NCI-H345 (cell line): ENCODE results near the gene RABL6.
A peak's percentile ranks its signal among the peaks of the same experiment; 100 is the strongest.
"Not testable (repeated sequence)": the region's sequence is repeated elsewhere in the genome, so short reads cannot be mapped to it uniquely, and the experiment has no call there.

Experiments used
- DNase-seq: peaks from one replicate; lab custom pipeline; 2025; lab: John Stamatoyannopoulos, UW

RABL6 gene

GRCh38 chr9:136807281-136808074 lies at the start of gene RABL6:
RABL6 (plus strand) TSS chr9:136807948; CDS start chr9:136808197, 249 bp downstream.
- DNase-seq: peak; percentile 84

GRCh38 chr9:136759001-136759400 lies 48.7 kb upstream of the RABL6 start:
- no peak for DNase-seq

GRCh38 chr9:136759436-136760325 lies 48.1 kb upstream of the RABL6 start:
- no peak for DNase-seq

GRCh38 chr9:136760424-136760823 lies 47.3 kb upstream of the RABL6 start:
- no peak for DNase-seq

- DNase-seq: peak; percentile 11
Observed at GRCh38 chr9:136760834-136761544, 46.8 kb upstream of the RABL6 start.

GRCh38 chr9:136761545-136761981 lies 46.2 kb upstream of the RABL6 start:
- DNase-seq: no peak

- DNase-seq: no peak
Observed at GRCh38 chr9:136762221-136762691, 45.5 kb upstream of the RABL6 start.

GRCh38 chr9:136762915-136763648 lies 44.7 kb upstream of the RABL6 start:
- no peak for DNase-seq

- no peak for DNase-seq
Observed at GRCh38 chr9:136763649-136764035, 44.1 kb upstream of the RABL6 start.

- DNase-seq: peak; percentile 88
Observed at GRCh38 chr9:136764301-136764891, 43.4 kb upstream of the RABL6 start, which contains the start of gene LCN15. LCN15 (minus strand) TSS chr9:136764518; CDS start chr9:136764488, 30 bp downstream.

- DNase-seq: no peak
Observed at GRCh38 chr9:136765041-136765440, 42.7 kb upstream of the RABL6 start.

- DNase-seq: not testable (repeated sequence)
Observed at GRCh38 chr9:136765745-136766409, 41.9 kb upstream of the RABL6 start.

- DNase-seq: peak; percentile 47
Observed at GRCh38 chr9:136766410-136767120, 41.2 kb upstream of the RABL6 start.

- DNase-seq: peak; percentile 11
Observed at GRCh38 chr9:136769710-136770191, 38.0 kb upstream of the RABL6 start.

GRCh38 chr9:136771907-136772415 lies 35.8 kb upstream of the RABL6 start:
- DNase-seq: no peak

- no peak for DNase-seq
Observed at GRCh38 chr9:136773386-136774044, 34.2 kb upstream of the RABL6 start.

GRCh38 chr9:136774416-136775045 lies 33.2 kb upstream of the RABL6 start:
- no peak for DNase-seq

GRCh38 chr9:136775191-136775590 lies 32.6 kb upstream of the RABL6 start:
- DNase-seq: no peak
